ENCODE data around the gene MYBPC1.

- TF ChIP-seq CTCF (IDR thresholded peaks at IDR 0.05) (no peak), POLR2A (IDR thresholded peaks at IDR 0.05) (no peak)
Measured at GRCh38 chr12:101714877-101715444, 120.2 kb downstream of the MYBPC1 start.

All from adrenal gland (tissue), 5 donors.